ENCODE results near the gene TMEM272.

DNA sequence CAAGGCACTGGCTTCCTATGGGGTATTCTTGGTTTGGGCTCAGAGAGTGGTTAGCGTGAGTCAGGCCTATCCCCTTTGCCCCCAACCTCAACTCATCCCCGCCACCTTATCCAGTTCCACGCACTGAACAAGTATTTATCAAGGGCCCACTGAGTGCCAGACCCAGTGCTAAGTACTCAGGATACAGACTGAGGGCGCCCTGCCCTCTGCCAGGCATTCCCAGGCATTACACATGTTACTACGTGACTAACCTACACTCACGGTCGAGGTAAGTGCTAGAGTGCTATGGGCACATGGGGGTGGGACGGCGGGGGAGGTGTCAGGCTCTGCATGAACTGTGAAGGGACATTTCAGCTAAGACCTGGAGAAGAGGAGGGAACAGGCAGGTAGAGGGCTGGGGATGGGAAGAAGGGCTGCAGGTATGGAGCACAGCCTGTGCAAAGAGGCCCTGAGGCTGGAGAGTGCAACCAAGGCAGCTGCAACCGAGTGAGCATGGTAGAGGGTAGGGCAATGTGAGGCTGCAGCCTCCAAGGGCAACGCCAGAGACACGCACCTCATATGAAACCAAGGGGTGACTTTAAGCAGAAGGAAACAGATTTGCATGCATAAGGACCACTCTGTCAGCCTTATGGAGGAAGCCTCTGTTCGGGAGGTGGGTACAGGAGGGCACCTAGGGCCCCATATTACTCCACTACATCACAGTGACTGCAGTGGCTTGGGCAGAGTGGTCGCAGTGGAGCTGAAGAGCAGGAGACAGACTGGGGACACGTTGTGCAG lies 63.5 kb downstream of the TMEM272 start:
- TF ChIP-seq, protein P1, sequence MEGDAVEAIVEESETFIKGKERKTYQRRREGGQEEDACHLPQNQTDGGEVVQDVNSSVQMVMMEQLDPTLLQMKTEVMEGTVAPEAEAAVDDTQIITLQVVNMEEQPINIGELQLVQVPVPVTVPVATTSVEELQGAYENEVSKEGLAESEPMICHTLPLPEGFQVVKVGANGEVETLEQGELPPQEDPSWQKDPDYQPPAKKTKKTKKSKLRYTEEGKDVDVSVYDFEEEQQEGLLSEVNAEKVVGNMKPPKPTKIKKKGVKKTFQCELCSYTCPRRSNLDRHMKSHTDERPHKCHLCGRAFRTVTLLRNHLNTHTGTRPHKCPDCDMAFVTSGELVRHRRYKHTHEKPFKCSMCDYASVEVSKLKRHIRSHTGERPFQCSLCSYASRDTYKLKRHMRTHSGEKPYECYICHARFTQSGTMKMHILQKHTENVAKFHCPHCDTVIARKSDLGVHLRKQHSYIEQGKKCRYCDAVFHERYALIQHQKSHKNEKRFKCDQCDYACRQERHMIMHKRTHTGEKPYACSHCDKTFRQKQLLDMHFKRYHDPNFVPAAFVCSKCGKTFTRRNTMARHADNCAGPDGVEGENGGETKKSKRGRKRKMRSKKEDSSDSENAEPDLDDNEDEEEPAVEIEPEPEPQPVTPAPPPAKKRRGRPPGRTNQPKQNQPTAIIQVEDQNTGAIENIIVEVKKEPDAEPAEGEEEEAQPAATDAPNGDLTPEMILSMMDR (IDR thresholded peaks at IDR 0.05) = no peak
- no peak for TF ChIP-seq POLR2A (IDR thresholded peaks at IDR 0.05)
